ENCODE results near the gene KRT7.

The KRT7 gene

GRCh38 chr12:52223406-52224039 is 9.5 kb upstream of the KRT7 start:
- no peak overlapping the region for H3K4me3 ChIP-seq (ENCODE audit: low read depth, low read length)
- DNase-seq (ENCODE audit: low read depth): no peak
- no peak for TF ChIP-seq CTCF (IDR thresholded peaks at IDR 0.05; ENCODE audit: control insufficient read depth, extremely low read depth, insufficient read depth)

GRCh38 chr12:52224151-52224550 is 8.9 kb upstream of the KRT7 start:
- DNase-seq (ENCODE audit: low read depth): no peak
- no peak for TF ChIP-seq CTCF (IDR thresholded peaks at IDR 0.05; ENCODE audit: control insufficient read depth, extremely low read depth, insufficient read depth)
- no peak overlapping the region for H3K4me3 ChIP-seq (ENCODE audit: low read depth, low read length)

- H3K4me3 ChIP-seq (ENCODE audit: low read depth, low read length): no peak overlapping the region
- no peak for TF ChIP-seq CTCF (IDR thresholded peaks at IDR 0.05; ENCODE audit: control insufficient read depth, extremely low read depth, insufficient read depth)
- DNase-seq (ENCODE audit: low read depth): peak; percentile 21
These were observed 7.3 kb upstream of the KRT7 start for GRCh38 chr12:52225752-52226151.

- no peak overlapping the region for H3K4me3 ChIP-seq (ENCODE audit: low read depth, low read length)
- no peak for TF ChIP-seq CTCF (IDR thresholded peaks at IDR 0.05; ENCODE audit: control insufficient read depth, extremely low read depth, insufficient read depth)
These were observed 6.6 kb upstream of the KRT7 start for GRCh38 chr12:52226446-52226845.

GRCh38 chr12:52227606-52228166 is 5.4 kb upstream of the KRT7 start:
- H3K4me3 ChIP-seq (ENCODE audit: low read depth, low read length): no peak overlapping the region
- TF ChIP-seq CTCF (IDR thresholded peaks at IDR 0.05; ENCODE audit: control insufficient read depth, extremely low read depth, insufficient read depth): no peak
- DNase-seq (ENCODE audit: low read depth): no peak

More at GRCh38 chr12:52226446-52226845, 6.6 kb upstream of the KRT7 start:
- no peak for DNase-seq (ENCODE audit: low read depth)

- peak; percentile 77 for DNase-seq (ENCODE audit: low read depth)
- no peak for TF ChIP-seq CTCF (IDR thresholded peaks at IDR 0.05; ENCODE audit: control insufficient read depth, extremely low read depth, insufficient read depth)
- H3K4me3 ChIP-seq (ENCODE audit: low read depth, low read length): no peak overlapping the region
These were observed 4.7 kb upstream of the KRT7 start for GRCh38 chr12:52228366-52228765.

- H3K4me3 ChIP-seq (ENCODE audit: low read depth, low read length): no peak overlapping the region
- no peak for TF ChIP-seq CTCF (IDR thresholded peaks at IDR 0.05; ENCODE audit: control insufficient read depth, extremely low read depth, insufficient read depth)
- no peak for DNase-seq (ENCODE audit: low read depth)
These were observed 4.1 kb upstream of the KRT7 start for GRCh38 chr12:52228931-52229330.

Data from LNCaP clone FGC (cell line).